Hepatocyte (in vitro differentiated cells): ENCODE data around the gene CAMK1.

Experiments used
- EZH2 ChIP-seq: fragments of 200-600 bp; sonication (generic); IDR thresholded peaks from 2 replicates; pipeline ENCODE4 v1.6.1; 2016; ENCODE audit warnings: antibody characterized with exemption, mild to moderate bottlenecking, borderline replicate concordance
- EZH2phosphoT487 ChIP-seq: fragments of 200-600 bp; sonication (generic); IDR thresholded peaks from one replicate; pipeline ENCODE4 v1.6.1; 2018; ENCODE audit warnings: antibody characterized with exemption, mild to moderate bottlenecking, low read depth, moderate library complexity; ENCODE audit not compliant: unreplicated experiment, severe bottlenecking
- TF ChIP-seq, protein P1 (sequence below): fragments of 200-600 bp; sonication (generic); IDR thresholded peaks from 2 replicates; pipeline ENCODE4 v1.5.1; 2016; ENCODE audit warnings: antibody characterized with exemption, mild to moderate bottlenecking; ENCODE audit not compliant: poor library complexity

DNA sequence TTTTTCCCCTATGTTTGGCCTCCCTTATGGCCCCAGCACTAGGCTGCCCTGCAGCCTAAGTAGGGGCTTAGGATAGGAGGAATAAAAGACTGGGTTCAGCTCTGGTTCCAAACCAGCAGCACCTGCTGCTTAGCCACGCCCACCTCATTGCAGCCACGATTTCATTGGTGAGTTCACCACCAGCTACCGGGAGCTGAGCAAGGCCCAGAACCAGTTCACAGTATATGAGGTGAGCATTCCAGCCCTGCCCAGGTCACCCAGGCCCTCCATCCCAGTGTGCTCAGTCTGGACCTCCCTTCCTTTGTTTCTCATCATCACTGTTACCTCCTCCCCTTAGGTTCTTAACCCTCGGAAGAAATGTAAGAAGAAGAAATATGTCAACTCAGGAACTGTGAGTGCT lies 54.6 kb downstream of the CAMK1 start:
- TF ChIP-seq, protein P1, sequence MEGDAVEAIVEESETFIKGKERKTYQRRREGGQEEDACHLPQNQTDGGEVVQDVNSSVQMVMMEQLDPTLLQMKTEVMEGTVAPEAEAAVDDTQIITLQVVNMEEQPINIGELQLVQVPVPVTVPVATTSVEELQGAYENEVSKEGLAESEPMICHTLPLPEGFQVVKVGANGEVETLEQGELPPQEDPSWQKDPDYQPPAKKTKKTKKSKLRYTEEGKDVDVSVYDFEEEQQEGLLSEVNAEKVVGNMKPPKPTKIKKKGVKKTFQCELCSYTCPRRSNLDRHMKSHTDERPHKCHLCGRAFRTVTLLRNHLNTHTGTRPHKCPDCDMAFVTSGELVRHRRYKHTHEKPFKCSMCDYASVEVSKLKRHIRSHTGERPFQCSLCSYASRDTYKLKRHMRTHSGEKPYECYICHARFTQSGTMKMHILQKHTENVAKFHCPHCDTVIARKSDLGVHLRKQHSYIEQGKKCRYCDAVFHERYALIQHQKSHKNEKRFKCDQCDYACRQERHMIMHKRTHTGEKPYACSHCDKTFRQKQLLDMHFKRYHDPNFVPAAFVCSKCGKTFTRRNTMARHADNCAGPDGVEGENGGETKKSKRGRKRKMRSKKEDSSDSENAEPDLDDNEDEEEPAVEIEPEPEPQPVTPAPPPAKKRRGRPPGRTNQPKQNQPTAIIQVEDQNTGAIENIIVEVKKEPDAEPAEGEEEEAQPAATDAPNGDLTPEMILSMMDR = no peak
- no peak for TF ChIP-seq EZH2
- no peak for TF ChIP-seq EZH2phosphoT487
